Heart right ventricle (tissue), 16 donors: Measurements from ENCODE around the gene CYP39A1. TPM values are rescaled to one million over a fixed set of nuclear protein-coding genes. Genes with fewer than 3 reads are reported as not detected.

ENCODE experiments used
- ATAC-seq, 8 donors: fragments of 200-7000 bp; cut with Tn5 transposase; one replicate each; pipeline ENCODE4 v1.9.1; 2020; ENCODE audit warnings: mild to moderate bottlenecking in 8 of 8, moderate library complexity in 8 of 8, moderate number of reproducible peaks in 1 of 8
- DNase-seq, 2 donors: peaks; one replicate each; pipeline ENCODE4 v3.0.0-alpha.2; 2020
- H3K27ac ChIP-seq, 10 donors: fragments of 200-600 bp; sonication (generic) in 2 of 10; one replicate each; pipeline versions ENCODE4 v1.5.0 to v1.8.0; 2020 to 2022; ENCODE audit warnings: mild to moderate bottlenecking in 3 of 10
- H3K27me3 ChIP-seq, 7 donors: fragments of 200-600 bp; one replicate each; pipeline ENCODE4 v1.8.0; 2021 to 2022; ENCODE audit warnings: mild to moderate bottlenecking in 2 of 7
- H3K36me3 ChIP-seq, 9 donors: fragments of 200-600 bp; sonication (generic) in 1 of 9; one replicate each; pipeline versions ENCODE4 v1.5.0 to v1.8.0; 2020 to 2022; ENCODE audit warnings: mild to moderate bottlenecking in 2 of 9
- H3K4me1 ChIP-seq, 9 donors: fragments of 200-600 bp; sonication (generic) in 1 of 9; one replicate each; pipeline versions ENCODE4 v1.5.0 to v1.8.0; 2020 to 2022; ENCODE audit warnings: mild to moderate bottlenecking in 4 of 9
- H3K4me3 ChIP-seq, 10 donors: fragments of 200-600 bp; sonication (generic) in 2 of 10; one replicate each; pipeline versions ENCODE4 v1.5.0 to v1.8.0; 2020 to 2022; ENCODE audit warnings: mild to moderate bottlenecking in 7 of 10, moderate library complexity in 2 of 10
- H3K9me3 ChIP-seq, 11 donors: fragments of 200-600 bp in 10 of 11; sonication (generic) in 2 of 11; one replicate each; pipeline versions ENCODE4 v1.5.0 to v1.8.0; 2013 to 2022; ENCODE audit warnings: mild to moderate bottlenecking in 2 of 11, control low read depth in 1 of 11, moderate library complexity in 1 of 11
- CTCF ChIP-seq, 9 donors: fragments of 200-600 bp; sonication (generic) in 2 of 9; IDR thresholded peaks; one replicate each; pipeline versions ENCODE4 v1.5.0 to v1.8.0; 2021 to 2022; ENCODE audit warnings: antibody characterized with exemption in 9 of 9, mild to moderate bottlenecking in 5 of 9, moderate library complexity in 1 of 9
- WGBS, 2 donors: extraction: QIAGEN DNeasy Blood & Tissue Kit; methylation state at CpG; one replicate each; pipeline ENCODE4 v1.1.7; 2013; ENCODE audit warnings: inconsistent platforms in 1 of 2; 5-methylcytosine and 5-hydroxymethylcytosine counted together
- intact Hi-C, 10 donors: fragments of 100-400 bp; cut with DNase I; formaldehyde crosslinking; loops; one replicate each; pipeline versions ENCODE4 v1.11.1 to v1.14.2; 2022
- polyA plus RNA-seq, 2 donors: library from polyadenylated mRNA; stranded (reverse); fragments of 200-250 nt; gene quantifications; one replicate each; pipeline ENCODE4 v1.2.3, GENCODE V29; 2013
- total RNA-seq, 10 donors: library from RNA; stranded (reverse); fragmentation: NEBNext Ultra II Directional in 3 of 10; extraction: Animal tissue kit (Norgen Biotek cat#: 25700) in 3 of 10; gene quantifications; one replicate each; pipeline versions ENCODE4 v1.2.1 to v1.2.4, GENCODE V29; 2021 to 2023
- donor health status: Arrhythmogenic right ventricular cardiomyopathy.
- donor health status: ischemic (EF 13 %, LVEDD 7.1; RV severe dilation, severe dysfunction).
- donor health status: healthy with polysubstance abuse.
- donor health status: DM: no; HTN: yes; CAD: no.
- donor health status: DM: no; HTN: no; CAD: no.
- donor health status: ischemic (EF 25% LVEDD 6.9; RV normal size, moderate dysfunction).
- donor health status: ischemic (EF 25% LVEDD 5.7; RV mildly dilated, moderate dysfunction).
- donor health status: healthy.
- donor health status: DM: yes; HTN: yes; CAD: no.
- donor health status: Ischemic cardiomyopathy.
- donor health status: ischemic (EF 35%, LVEDD 5.7; RV mildly dilated, moderate dysfunction).
- donor health status: nonischemic (EF 11% LVEDD 7.7; RV severe dilation, severe dysfunction).
- donor health status: DM: yes; HTN: yes; CAD: no.
- donor health status: PGD.
- donor health status: ischemic (EF 29% LVEDD 5.4; RV normal size, mild dysfunction).
- donor health status: nonischemic (EF 23%, LVEDD 6.1; RV moderate dilation, normal function).

The CYP39A1 gene
- total and polyA plus RNA-seq, 12 donors, result 2.9 to 7.5 (median 4.5) TPM

GRCh38 chr6:46581459-46582177, 71.0 kb downstream of the CYP39A1 start:
- Histone ChIP-seq H3K4me3 (no peak overlapping the region), H3K9me3 (no peaks in the 10 kb centered on the region), H3K36me3 (no peaks in the 10 kb centered on the region), H3K27ac (no peak overlapping the region), H3K4me1 (peaks cover 0 to 16% (median 3%) of the 10 kb centered on the region in 9 donors), H3K27me3 (no peaks in the 10 kb centered on the region)
- ATAC-seq (no peak), DNase-seq (no peak)
- intact Hi-C loops, result no loop called here
- TF ChIP-seq CTCF (IDR thresholded peaks at IDR 0.05), result no peak

- ATAC-seq (peak in 3 of 8 donors; percentile 11 to 97 (median 93)), DNase-seq (peak in 1 of 2 donors; percentile 9)
- intact Hi-C loops, result no loop called here
These were observed 77.1 kb downstream of the CYP39A1 start for GRCh38 chr6:46575530-46575929.

GRCh38 chr6:46573140-46573539, 79.5 kb downstream of the CYP39A1 start:
- Histone ChIP-seq H3K36me3 (peaks cover 0 to 6% (median 0%) of the 10 kb centered on the region in 9 donors), H3K27me3 (no peaks in the 10 kb centered on the region), H3K4me1 (no peaks in the 10 kb centered on the region), H3K27ac (no peak overlapping the region), H3K4me3 (no peak overlapping the region), H3K9me3 (peaks cover 0 to 8% (median 0%) of the 10 kb centered on the region in 11 donors)
- DNase-seq (no peak), ATAC-seq (no peak)
- WGBS, 2 donors, result 46 to 51% methylated on average over 2 of the region's 2 CpGs
- intact Hi-C loops, result no loop called here
- no peak for TF ChIP-seq CTCF (IDR thresholded peaks at IDR 0.05)

More at GRCh38 chr6:46575530-46575929, 77.1 kb downstream of the CYP39A1 start:
- Histone ChIP-seq H3K9me3 (peaks cover 0 to 8% (median 0%) of the 10 kb centered on the region in 11 donors), H3K27ac (no peak overlapping the region), H3K4me1 (no peaks in the 10 kb centered on the region), H3K27me3 (no peaks in the 10 kb centered on the region), H3K36me3 (peaks cover 0 to 6% (median 0%) of the 10 kb centered on the region in 9 donors), H3K4me3 (no peak overlapping the region)
- WGBS, 2 donors, result 63 to 65% methylated on average over 3 of the region's 3 CpGs
- no peak for TF ChIP-seq CTCF (IDR thresholded peaks at IDR 0.05)

GRCh38 chr6:46565531-46565930, 87.1 kb downstream of the CYP39A1 start:
- intact Hi-C loops, result no loop called here
- WGBS, 2 donors, result 81 to 88% methylated on average over 3 of the region's 3 CpGs
- H3K27me3 ChIP-seq, result no peaks in the 10 kb centered on the region
- no peak for ATAC-seq
- H3K4me1 ChIP-seq, result no peaks in the 10 kb centered on the region
- no peak overlapping the region for H3K27ac ChIP-seq
- no peak for DNase-seq
- H3K4me3 ChIP-seq, result no peak overlapping the region
- no peaks in the 10 kb centered on the region for H3K9me3 ChIP-seq
- TF ChIP-seq CTCF (IDR thresholded peaks at IDR 0.05), result no peak
- no peaks in the 10 kb centered on the region for H3K36me3 ChIP-seq
